ENCODE measurements around the gene KCNK5.

The KCNK5 gene

DNA sequence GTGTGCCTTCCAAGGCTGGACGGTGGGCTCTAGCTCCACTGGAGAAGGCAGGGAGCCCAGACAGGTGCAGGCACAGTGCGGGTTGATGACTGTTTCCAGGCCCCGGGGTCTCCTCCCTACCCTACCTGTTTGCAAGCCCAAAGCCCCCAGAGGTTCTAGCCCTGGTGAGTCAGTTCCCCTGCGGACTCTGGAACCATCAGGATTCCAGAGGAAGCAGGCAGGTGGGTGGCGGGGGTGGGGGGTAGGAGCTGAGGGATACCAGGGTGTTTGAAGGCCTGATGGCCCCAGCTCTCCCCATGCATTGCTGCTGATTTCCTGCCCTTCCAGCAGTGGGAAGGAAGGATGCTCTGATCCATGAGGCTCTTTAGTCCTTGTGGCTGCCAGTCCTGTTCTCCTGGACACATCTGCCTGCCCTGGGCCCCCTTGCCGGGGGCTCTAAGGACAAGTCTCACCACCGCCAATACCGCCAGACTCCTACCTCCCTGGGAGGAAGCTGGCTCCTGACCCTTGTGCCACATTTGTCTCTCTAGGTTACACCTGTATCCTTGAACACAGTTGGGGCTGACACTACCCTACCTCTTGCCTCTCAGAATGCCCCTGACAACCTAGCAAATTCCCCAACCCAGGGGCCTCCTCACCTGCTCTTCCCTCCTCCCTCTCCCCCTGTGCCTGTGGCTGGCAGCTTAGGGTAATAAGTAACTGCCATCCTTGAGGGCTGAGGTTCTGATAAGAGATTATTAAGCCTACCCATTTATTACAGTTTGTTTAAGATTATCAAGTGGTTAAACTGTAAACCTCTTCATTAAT lies 21.7 kb downstream of the KCNK5 start:
- H3K27ac ChIP-seq: peak overlapping the region; percentile 51
- H3K27me3 ChIP-seq (ENCODE audit: control insufficient read depth, insufficient read depth, low read length): no peaks in the 10 kb centered on the region
- H3K4me3 ChIP-seq (ENCODE audit: low read depth, low read length): no peak overlapping the region
- peak overlapping the region; percentile 44 for H2AFZ ChIP-seq
- TF ChIP-seq, protein P1, sequence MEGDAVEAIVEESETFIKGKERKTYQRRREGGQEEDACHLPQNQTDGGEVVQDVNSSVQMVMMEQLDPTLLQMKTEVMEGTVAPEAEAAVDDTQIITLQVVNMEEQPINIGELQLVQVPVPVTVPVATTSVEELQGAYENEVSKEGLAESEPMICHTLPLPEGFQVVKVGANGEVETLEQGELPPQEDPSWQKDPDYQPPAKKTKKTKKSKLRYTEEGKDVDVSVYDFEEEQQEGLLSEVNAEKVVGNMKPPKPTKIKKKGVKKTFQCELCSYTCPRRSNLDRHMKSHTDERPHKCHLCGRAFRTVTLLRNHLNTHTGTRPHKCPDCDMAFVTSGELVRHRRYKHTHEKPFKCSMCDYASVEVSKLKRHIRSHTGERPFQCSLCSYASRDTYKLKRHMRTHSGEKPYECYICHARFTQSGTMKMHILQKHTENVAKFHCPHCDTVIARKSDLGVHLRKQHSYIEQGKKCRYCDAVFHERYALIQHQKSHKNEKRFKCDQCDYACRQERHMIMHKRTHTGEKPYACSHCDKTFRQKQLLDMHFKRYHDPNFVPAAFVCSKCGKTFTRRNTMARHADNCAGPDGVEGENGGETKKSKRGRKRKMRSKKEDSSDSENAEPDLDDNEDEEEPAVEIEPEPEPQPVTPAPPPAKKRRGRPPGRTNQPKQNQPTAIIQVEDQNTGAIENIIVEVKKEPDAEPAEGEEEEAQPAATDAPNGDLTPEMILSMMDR (IDR thresholded peaks at IDR 0.05): no peak
- H3K36me3 ChIP-seq (ENCODE audit: control insufficient read depth, insufficient read depth, low read length): no peaks in the 10 kb centered on the region
- no peaks in the 10 kb centered on the region for H3K9me3 ChIP-seq (ENCODE audit: control insufficient read depth, low read length)
- H3K79me2 ChIP-seq: no peaks in the 10 kb centered on the region
- H3K4me1 ChIP-seq: peaks cover 48% of the 10 kb centered on the region
- H3K9ac ChIP-seq: no peak overlapping the region
- no peak overlapping the region for H3K4me2 ChIP-seq (ENCODE audit: low read length)

DNA sequence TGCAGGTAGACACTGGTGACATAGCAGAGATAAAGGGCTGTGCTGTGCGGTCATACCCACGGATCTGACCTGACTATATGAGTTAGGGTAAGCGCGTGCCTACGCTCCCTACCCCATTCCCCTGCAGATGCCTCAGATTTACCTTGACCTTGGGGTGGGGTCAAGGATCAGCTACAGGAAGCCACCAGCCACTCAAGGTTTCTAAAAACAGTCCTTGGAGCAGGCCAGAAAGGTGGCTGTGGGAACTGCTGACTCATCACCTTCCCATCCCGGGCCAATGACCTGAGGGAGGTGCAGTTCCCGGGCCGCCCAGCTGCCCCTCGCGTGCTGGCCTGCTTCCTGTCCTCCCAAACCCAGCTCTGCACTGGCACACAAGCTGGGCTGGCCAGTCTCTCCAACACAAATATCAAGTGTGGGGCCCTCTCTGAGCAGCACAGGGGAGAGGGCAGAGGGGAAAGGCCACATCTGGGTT lies 23.0 kb downstream of the KCNK5 start:
- H3K4me3 ChIP-seq (ENCODE audit: low read depth, low read length): no peak overlapping the region
- no peaks in the 10 kb centered on the region for H3K79me2 ChIP-seq
- H3K27me3 ChIP-seq (ENCODE audit: control insufficient read depth, insufficient read depth, low read length): no peaks in the 10 kb centered on the region
- H2AFZ ChIP-seq: peak overlapping the region; percentile 58
- H3K36me3 ChIP-seq (ENCODE audit: control insufficient read depth, insufficient read depth, low read length): no peaks in the 10 kb centered on the region
- H3K27ac ChIP-seq: peak overlapping the region; percentile 51
- TF ChIP-seq, protein P1 (IDR thresholded peaks at IDR 0.05): no peak
- H3K9ac ChIP-seq: no peak overlapping the region
- no peaks in the 10 kb centered on the region for H3K9me3 ChIP-seq (ENCODE audit: control insufficient read depth, low read length)
- peaks cover 48% of the 10 kb centered on the region for H3K4me1 ChIP-seq
- H3K4me2 ChIP-seq (ENCODE audit: low read length): no peak overlapping the region

DNA sequence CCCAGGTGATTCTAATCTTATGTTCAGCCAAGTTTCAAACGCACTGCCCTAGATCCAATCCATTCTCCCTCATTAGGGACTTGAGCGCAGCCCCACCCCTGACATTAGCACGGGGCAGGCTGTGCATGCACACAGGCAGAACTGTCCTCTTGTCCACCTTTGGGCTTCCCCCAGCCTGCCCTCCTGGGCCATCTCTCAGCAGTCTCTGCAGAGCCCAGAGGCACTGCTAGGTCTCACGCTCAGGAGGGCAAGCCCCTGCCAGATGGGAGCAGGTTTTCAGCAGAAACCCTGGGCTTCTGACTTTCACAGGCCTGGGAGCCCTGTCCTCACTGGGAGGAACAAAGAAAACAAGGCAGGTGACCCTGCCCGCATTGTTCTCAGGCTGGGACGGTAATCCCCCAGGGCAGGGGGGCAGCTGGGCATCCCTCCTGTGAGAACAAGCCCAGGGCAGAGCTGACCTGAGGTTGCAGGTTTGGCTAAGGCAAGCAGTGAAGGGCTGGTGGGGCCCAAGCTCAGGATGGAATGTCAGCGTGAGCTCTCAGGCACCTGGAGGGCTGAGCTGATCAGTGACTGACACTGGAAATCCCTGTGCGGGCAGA lies 24.5 kb downstream of the KCNK5 start:
- TF ChIP-seq, protein P1 (IDR thresholded peaks at IDR 0.05): no peak
- no peak overlapping the region for H3K4me3 ChIP-seq (ENCODE audit: low read depth, low read length)
- H3K36me3 ChIP-seq (ENCODE audit: control insufficient read depth, insufficient read depth, low read length): no peaks in the 10 kb centered on the region
- no peak overlapping the region for H3K4me2 ChIP-seq (ENCODE audit: low read length)
- H3K9me3 ChIP-seq (ENCODE audit: control insufficient read depth, low read length): no peaks in the 10 kb centered on the region
- no peaks in the 10 kb centered on the region for H3K27me3 ChIP-seq (ENCODE audit: control insufficient read depth, insufficient read depth, low read length)
- peak overlapping the region; percentile 51 for H3K27ac ChIP-seq
- no peak overlapping the region for H3K9ac ChIP-seq
- peak overlapping the region; percentile 1 for H2AFZ ChIP-seq
- no peaks in the 10 kb centered on the region for H3K79me2 ChIP-seq
- H3K4me1 ChIP-seq: peaks cover 44% of the 10 kb centered on the region

DNA sequence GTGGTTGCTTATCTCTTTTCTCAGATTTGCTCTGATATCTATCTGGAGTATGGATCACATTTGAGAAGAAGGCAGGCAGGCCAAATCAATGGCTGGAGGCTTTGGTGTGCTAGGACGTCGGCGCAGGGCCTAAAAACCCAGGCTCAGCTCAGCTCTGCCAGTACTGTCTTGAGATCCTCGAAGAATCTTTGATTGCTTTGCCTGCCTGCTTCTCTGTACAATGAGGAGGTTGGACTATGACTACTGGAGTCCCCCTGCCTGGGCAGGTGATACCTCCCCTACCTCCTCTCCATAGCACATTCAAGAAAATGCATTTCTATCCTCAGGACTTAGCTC lies 25.1 kb downstream of the KCNK5 start:
- H3K4me2 ChIP-seq (ENCODE audit: low read length): no peak overlapping the region
- TF ChIP-seq, protein P1 (IDR thresholded peaks at IDR 0.05): no peak
- H3K9ac ChIP-seq: no peak overlapping the region
- no peak overlapping the region for H3K4me3 ChIP-seq (ENCODE audit: low read depth, low read length)
- H3K9me3 ChIP-seq (ENCODE audit: control insufficient read depth, low read length): no peaks in the 10 kb centered on the region
- peak overlapping the region; percentile 17 for H2AFZ ChIP-seq
- peak overlapping the region; percentile 51 for H3K27ac ChIP-seq
- no peaks in the 10 kb centered on the region for H3K36me3 ChIP-seq (ENCODE audit: control insufficient read depth, insufficient read depth, low read length)
- no peaks in the 10 kb centered on the region for H3K79me2 ChIP-seq
- H3K27me3 ChIP-seq (ENCODE audit: control insufficient read depth, insufficient read depth, low read length): no peaks in the 10 kb centered on the region
- peaks cover 39% of the 10 kb centered on the region for H3K4me1 ChIP-seq

Data from parathyroid adenoma (tissue), 2 donors.